Right kidney (tissue), 1 donor: Measurements from ENCODE around the gene SELPLG.
A peak's percentile ranks its signal among the peaks of the same experiment; 100 is the strongest.
"Not testable (repeated sequence)": the region's sequence is repeated elsewhere in the genome, so short reads cannot be mapped to it uniquely, and the experiment has no call there.

Source experiments
- DNase-seq: peaks from one replicate; pipeline ENCODE4 v3.0.0-alpha.2; 2016

Gene SELPLG

DNA sequence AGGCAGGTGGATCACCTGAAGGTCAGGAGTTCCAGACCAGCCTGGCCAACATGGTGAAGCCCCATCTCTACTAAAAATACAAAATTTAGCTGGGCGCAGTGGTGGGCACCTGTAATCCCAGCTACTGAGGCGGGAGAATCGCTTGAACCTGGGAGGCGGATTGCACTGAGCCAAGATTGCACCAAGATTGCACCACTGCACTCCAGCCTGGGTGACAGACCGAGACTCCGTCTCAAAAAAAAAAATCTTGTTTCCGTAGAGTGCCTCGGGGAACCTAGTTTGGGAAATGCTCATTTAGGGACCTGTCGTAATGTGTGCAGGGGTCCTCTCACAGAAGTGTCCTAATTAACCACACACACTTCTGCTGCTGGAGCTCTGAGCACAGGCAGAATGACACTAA lies 43.2 kb downstream of the SELPLG start:
- DNase-seq: not testable (repeated sequence)

DNA sequence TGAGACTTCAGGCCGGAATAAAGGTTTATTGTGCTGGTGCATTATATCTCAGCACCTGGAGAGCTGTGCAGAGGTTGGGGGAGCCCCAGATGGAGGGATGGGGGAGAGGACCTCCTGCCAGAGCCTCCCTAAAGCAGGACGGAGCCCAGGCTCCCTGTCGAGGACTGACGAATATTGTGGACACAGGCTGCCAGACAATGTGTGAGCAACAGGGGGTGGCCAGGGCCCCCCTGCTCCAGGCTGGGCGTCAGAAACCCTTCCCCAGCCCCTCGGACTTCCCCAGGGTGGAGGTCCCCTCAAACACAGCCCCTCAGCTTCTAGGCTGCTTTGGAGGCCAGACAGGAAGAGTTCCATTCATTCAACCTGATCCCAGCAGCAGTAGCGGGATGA lies 43.9 kb downstream of the SELPLG start:
- DNase-seq: no peak

DNA sequence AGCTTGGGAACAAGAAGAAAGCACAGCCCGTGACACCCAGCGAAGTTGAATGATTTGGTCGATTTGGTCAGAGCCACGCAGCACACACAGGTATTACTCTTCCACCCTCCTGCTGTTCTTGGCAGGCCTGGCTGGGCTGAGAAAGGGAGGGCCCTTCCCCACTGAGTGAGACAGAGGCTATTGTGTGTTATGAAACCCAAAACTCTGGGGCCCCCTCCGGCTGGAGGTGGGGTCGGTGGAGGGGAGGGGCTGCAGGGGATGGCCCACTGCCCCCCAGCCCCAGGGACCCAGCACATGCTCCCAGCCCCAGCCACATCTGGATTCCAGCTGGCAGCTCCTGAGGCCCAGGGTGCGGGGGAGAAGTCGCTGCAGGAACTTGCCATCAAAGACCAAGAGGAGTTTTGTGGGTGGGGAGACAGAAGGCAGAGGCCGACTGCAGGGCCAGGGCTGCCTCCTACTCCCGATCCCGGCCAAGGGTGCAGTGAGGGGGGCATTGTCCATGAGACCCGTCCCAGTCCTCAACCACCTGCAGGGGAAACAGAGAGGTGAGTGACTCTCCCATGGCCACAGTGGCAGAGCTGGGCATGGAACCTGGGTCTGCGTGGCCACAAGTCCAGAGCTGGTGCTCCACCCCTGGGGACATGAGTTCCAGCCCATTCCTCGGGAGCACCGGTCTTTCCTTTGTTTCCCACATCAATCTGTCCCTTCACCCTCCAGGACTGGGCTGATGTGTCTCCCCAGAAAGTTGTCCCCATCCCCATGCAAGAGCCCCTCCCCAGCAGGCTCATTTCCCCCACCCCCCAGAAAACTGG lies 44.5 kb downstream of the SELPLG start:
- DNase-seq: peak; percentile 58

DNA sequence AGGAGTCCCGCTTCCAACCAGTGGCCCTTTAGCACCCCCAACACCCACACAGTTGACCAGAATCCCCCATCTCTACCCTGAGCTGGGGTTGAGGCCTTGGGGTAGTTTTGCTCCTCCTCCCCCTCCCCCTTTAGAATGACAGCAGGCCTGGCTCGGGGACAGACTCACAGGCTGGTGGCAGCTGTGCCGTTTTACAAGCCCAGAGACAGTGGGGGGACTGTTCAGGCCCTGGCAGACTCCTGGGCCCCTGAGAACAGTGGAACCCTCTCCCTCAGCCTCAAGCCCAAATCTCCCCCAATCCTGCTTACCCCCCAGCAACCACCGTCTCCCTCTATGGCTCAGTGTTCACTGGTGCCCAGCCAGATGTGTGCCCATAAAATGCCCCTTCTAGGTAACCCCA lies 45.9 kb downstream of the SELPLG start:
- DNase-seq: no peak

DNA sequence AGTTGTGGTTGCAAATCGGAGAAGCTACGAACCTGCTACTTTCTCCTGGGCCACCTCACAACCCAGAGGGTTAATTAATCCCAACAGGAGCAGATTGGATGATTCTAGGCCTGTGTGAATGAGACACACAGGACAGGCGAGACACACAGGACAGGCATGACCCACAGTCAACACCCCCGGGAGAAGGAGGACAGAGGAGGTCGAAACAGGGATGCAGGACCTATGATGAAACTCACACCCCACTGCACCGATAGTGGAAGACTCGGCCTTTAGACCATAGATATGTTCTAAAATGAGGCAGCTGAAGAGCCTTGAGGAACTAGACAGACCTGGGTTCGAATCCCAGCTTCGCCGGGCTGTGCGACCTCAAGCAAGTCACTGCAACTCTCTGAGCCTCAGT lies 47.4 kb downstream of the SELPLG start:
- DNase-seq: no peak

DNA sequence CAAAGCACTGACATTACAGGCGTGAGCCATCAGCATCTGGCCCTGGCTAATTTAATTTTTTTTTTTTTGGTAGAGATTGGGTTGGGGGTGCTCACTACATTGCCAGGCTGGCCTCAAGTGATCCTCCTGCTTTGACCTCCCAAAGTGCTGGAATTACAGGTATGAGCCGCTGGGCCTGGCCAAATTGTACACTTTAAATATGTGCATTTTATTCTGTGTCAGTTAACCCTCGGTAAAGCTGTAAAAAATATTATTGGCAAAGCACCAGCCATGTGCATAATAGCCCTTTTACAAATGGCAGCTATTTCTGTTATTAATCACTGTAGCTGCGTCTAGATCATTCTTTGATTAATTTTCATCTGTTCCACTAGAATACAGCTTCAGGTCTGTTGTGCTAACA lies 47.8 kb downstream of the SELPLG start:
- no peak for DNase-seq

DNA sequence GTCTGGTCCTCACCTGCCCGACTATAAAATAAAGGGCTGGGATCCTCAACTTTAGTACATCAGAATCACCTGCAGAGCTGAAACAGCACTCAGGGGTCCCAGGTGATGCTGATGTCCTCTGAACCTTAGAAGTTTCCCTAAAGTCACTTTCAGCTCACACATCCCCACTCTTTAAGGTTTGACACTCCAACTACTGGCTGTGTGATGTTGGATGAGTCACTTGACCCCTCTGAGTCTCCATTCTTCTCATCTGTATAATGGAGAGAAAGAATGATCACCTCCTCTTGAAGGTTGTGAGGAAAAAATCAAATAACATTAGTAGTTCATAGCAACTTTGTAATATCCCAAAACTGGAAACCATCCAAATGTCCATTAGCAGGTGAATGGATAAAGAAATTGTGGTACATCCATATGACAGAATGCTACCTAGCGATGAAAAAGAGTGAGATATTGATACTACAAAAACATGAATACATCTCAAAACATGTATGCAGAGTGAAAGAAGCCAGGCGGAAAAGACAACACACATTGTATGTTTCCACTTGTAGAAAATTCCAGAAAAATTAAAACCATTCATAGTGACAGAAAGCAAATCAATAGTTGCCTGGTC lies 49.1 kb downstream of the SELPLG start:
- DNase-seq: no peak

DNA sequence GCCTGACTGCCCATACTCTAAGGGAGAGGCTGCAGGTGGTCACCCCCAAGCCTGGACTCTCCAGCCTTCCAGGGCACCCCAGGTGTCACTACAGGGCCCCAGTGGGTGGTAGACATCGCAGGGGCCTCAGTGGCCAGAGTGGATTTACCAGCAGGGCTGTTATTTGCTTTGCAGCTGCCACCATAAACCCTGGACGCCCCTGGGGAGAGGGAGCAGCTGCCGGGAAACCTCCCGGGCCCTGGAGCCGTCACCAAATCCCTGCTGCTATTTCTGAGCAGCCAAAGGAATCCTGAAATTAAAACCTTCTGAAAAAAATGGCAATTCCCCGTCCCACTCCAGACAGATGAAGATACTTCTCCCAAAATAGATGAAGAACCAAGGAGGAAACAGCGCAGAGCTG lies 49.7 kb downstream of the SELPLG start:
- DNase-seq: no peak

DNA sequence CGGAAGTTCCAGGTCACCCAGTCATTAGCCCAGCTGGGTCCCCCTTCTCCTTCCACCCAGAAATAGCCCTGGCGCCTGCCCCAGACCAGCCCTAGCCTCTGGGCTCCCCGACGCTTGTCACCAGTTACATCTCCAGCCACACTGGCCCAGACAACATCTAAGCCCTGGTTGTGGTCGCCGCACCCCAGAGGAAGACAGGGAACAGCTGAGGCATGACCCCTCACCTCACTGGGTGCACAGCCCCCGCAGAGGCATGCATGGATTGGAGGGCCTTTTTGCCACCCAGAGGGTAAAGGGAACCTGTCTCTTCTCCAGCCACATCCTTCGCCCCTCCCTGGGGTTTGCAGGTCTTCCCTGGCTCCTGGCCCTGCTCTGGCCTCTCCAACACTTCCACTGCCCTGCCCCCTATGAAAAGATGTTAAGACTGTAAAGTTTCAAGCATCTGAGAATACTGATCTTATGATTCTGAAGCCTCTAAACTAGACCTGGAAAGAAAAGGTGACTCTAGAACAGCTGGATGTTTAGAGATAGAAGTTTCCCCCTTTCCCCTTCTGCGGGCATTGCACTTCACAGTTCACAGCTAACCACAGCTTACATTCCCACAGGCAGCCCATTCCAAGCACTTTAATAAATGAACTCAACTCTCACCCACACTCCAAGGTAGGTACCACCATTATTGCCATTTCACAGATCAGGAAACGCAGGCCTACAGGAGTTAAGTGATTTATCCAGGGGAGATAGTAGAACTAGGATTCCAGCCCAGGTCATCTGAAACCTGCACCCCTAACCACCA lies 50.5 kb downstream of the SELPLG start:
- DNase-seq: no peak

DNA sequence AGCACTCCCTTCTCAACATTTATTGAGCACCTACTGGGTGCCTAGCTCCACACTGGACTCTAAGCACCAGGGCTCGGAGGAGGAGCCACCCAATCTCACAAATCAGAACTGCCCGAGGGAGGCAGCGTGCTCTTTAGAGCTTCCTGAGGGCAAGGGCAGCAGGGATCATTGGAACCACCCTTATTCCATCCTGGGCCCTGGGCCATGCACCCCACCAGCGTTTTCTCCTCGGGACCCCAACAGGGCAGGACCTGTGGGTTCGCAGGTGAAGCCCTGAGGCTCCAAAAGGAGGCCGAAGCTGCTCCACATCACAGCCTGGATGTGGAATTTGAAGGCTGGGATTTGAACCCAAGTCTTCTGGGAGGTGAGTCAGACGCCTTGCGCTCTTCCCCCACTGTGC lies 51.2 kb downstream of the SELPLG start:
- no peak for DNase-seq

DNA sequence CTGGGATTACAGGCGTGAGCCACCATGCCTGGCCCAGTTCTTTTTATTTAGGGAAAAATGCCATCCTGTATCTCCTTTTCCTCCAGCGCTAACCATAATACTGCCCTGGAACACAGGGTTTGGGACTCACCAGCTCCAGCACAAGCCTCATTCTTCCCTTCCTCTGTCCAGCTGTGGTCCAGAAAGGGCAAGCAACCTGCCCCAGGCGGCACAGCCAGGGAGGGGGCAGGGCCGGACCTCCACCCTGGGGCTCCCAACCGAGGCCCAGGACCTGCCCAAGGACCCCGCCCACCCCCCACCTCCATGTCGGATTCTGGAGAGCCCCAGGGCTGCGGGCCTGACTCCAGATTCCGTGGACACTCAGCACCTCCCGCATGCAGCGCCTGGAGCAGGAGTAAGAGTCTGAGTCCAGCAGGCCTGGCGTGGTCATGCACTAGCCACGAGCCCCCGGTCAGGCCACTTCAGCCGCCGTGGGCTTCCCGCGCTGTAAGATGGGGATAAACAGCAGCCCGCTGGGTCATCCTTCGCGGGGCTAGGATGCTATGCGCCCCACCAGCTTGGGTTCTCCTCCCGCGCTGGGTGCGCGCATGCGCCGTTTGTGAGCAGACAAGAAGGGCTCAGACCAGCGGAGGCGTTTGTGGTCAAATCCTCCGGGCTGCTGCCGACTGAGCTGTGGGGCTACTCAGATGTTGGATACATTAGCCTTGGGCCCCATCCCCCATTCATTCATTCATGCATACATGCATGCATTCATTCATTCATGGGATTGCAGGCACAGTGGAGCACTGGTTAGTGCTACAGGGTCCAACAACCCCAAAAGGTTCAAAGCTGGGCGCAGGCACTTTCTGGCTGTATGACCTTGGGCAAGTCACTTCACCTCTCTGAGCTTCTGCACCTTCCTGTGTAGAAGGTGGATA lies 52.1 kb downstream of the SELPLG start:
- no peak for DNase-seq

DNA sequence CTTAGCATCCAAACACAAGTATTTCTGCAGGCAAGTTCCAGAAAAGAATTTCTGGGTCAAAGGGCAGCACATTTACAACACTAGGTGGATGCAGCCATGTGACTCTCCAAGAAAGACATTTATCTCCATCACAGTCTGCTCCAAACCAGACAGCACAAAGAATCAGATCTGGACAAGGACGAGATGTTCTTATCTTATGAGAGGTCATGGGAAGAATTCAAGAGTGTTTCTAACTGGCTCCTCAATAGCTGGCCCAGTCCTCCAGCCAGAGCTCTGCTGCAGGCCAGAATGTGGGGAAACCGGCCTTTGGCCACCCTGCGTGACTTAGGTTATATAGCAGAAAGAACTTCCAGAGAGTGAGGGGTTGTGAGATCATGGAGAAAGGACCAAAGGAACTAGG lies 53.2 kb downstream of the SELPLG start:
- no peak for DNase-seq

DNA sequence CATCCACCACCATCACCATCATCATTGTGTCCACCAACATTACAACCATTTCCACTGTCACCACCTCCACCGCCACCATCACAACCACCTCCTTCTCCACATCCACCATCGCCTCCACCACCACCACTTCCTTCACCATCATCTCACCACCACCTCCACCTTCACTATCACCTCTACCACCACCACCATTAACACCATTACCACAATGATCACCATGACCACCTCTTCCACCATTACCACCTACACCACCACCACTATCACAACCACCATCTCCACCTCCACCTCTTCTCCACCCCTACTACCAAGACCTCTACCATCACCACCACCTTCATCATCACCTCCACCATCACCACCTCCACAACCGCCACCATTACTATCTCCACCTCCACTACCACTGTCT lies 54.9 kb downstream of the SELPLG start:
- DNase-seq: no peak

DNA sequence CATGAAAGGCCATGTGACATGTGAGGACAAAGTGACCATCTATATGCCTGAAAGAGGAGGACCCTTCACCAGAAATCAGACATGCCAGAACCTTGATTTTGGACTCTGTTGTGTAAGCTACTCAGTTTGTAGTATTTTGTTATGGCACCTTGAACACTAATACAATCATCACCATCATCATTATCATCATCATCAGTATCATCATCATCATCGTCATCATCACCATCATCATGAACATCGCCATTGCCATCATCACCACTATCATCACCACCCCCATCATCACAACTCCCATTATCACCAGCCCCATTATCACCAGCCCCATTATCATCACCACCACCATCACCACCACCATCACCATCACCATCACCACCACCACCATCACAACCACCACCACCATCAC lies 55.4 kb downstream of the SELPLG start:
- DNase-seq: no peak

DNA sequence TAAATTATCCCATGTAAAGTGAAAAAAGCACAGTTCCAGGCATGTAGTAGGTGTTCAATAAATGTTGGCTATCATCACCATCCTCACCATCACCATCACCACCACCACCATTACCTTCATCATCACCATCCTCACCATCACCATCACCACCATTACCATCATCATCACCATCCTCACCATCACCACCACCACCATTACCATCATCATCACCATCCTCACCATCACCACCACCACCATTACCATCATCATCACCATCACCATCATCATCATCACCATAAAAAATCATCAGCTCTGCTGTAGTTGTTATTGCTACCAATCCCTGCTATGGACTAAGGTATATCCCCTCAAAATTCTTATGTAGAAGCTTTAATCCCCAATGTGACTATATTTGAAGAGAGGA lies 56.2 kb downstream of the SELPLG start:
- DNase-seq: no peak

DNA sequence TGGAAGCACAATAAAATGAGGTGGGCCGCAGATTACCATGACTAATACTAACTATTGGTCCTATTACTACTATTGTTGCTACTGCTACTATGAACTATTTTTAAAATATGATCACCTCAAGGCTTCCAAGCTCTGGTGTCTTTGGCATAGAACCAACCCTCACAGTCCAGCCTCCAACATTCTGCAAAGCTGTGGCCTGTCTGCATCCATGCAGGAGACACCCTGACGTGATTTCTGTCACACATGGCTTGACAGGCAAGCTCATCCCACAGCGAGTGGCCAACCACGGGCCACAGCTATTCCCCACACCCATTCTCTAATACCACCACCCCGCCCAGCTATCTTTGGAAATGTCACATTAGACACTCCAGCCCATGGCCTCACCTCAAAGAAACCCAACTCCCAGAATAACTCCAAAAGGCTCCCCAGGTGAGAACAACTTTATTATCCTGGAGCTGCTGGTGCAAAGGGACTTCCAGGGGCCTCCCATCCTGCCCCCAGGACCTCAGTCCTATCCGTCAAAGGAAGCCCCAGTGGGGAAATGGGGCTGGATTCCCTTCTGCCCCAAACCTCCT lies 56.9 kb downstream of the SELPLG start:
- no peak for DNase-seq

DNA sequence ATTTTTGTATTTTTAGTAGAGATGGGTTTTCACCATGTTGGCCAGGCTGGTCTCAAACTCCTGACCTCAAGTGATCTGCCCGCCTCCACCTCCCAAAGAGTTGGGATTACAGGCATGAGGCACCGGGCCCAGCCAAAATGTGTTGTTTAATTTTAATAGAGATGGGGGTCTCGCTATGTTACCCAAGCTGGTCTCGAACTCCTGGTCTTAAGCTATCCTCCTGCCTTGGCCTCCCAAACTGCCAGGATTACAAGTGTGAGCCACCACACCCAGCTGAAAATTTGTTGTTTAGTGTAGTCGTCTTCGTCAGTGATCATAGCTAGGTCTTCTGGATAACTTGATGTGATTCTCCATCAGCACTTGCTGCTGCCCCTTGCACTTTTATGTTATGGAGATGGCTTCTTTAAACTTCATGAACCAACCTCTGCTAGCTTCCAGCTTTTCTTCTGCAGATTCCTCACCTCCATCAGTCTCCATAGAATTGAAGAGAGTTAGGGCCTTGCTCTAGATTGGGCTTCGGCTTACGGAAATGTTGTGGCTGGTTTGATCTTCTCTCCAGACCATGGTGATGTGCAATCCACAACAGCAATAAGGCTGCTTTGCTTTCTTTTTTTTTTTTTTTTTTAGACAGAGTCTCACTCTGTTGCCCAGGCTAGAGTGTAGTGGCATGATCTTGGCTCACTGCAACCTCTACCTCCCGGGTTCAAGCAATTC lies 58.3 kb downstream of the SELPLG start:
- no peak for DNase-seq

DNA sequence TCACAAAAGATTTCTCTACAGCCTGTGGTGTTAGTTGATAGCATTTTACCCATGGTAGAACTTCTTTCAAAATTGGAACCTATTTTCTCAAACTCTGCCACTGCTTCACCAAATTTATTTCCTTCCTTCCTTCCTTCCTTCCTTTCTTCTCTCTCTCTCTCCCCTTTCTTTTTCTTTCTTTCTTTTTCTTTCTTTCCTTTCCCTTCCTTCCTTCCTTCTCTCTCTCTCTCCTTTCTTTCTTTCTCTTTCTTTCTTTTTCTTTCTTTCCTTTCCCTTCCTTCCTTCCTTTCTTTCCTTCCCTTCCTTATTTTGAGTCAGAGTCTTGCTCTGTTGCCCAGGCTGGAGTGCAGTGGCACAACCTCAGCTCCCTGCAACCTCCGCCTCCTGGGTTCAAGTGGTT lies 59.4 kb downstream of the SELPLG start:
- not testable (repeated sequence) for DNase-seq

DNA sequence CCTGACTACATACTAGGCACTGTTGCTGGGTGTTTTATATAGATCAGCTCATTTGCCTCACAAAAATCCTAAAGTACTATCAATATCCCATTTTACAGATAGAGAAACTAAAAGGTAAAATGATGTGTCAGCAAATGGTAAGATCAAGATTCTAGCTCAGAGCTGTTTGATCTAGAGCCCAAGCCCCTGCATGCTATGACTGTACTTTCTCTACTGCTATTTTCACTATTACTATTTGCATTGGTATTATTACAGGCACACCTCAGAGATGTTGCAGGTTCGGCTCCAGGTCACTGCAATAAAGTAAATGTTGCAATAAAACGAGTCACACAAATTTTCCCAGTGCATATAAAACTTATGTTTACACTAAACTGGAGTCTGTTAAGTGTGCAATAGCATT lies 60.4 kb downstream of the SELPLG start:
- DNase-seq: no peak

DNA sequence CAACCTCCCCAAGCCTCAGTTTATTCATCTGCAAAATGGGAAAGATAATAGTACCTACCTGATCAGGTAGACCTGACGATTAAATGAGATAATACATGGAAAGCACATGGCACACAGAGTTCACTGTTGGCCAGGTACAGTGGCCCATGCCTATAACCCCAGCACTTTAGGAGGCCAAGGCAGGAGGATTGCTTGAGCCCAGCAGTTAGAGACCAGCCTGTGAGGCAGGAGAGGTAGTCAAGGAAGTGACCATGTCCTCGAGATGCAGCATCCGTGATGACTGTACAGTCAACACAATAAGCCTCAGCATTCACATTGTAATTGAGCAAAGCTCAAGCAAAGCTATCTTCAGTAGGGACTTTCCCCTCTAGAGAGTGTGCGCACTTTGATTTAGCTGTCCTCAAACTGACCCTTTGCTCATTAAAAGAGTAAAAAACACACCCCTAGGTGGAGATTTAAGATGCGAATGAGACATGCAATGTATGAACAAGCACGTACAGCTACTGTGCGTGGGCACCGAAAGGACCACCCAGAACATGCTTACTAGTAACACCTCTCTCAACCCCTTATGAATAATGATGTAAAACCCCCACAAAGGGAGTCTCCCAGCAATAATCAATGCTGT lies 61.4 kb downstream of the SELPLG start:
- no peak for DNase-seq
